GM12865 (cell line): ENCODE data around the gene XIST.

Experiments
- DNase-seq: peaks from one replicate; pipeline ENCODE4 v3.0.0; 2010; ENCODE audit warnings: low read depth
- H3K4me3 ChIP-seq: 2 replicates; pipeline ENCODE4 v1.5.1; 2011; ENCODE audit warnings: mild to moderate bottlenecking, low read depth, low read length, control low read depth
- TF ChIP-seq, protein P1 (sequence below): IDR thresholded peaks from 2 replicates; pipeline ENCODE4 v1.5.1; 2011; ENCODE audit warnings: low read length, control low read depth, low read depth, inconsistent platforms; ENCODE audit not compliant: insufficient read depth; ENCODE audit errors: missing control alignments

XIST gene

GRCh38 chrX:73839152-73839551, 13.4 kb downstream of the XIST start:
- no peak overlapping the region for H3K4me3 ChIP-seq
- DNase-seq, result no peak
- TF ChIP-seq, protein P1, sequence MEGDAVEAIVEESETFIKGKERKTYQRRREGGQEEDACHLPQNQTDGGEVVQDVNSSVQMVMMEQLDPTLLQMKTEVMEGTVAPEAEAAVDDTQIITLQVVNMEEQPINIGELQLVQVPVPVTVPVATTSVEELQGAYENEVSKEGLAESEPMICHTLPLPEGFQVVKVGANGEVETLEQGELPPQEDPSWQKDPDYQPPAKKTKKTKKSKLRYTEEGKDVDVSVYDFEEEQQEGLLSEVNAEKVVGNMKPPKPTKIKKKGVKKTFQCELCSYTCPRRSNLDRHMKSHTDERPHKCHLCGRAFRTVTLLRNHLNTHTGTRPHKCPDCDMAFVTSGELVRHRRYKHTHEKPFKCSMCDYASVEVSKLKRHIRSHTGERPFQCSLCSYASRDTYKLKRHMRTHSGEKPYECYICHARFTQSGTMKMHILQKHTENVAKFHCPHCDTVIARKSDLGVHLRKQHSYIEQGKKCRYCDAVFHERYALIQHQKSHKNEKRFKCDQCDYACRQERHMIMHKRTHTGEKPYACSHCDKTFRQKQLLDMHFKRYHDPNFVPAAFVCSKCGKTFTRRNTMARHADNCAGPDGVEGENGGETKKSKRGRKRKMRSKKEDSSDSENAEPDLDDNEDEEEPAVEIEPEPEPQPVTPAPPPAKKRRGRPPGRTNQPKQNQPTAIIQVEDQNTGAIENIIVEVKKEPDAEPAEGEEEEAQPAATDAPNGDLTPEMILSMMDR, result no peak

DNA sequence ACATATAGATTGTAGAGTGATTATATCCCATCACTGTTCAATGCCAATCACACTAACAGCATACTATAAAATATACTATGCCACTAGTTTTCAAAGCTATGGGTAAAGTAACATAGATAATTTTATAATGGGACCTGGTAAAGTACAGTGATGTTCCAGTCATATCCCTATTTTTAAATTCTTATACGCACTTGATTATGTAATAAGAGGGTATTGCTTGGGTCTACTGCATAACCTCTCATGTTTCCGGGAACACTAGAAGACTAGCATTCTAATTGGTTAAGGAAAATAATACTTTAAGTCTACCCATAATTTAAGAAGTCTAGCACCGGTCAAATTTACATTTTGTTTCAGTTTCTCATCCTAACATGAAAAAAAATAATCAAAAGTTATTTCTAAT, 14.4 kb downstream of the XIST start:
- TF ChIP-seq, protein P1, result no peak
- DNase-seq, result no peak
- no peak overlapping the region for H3K4me3 ChIP-seq

DNA sequence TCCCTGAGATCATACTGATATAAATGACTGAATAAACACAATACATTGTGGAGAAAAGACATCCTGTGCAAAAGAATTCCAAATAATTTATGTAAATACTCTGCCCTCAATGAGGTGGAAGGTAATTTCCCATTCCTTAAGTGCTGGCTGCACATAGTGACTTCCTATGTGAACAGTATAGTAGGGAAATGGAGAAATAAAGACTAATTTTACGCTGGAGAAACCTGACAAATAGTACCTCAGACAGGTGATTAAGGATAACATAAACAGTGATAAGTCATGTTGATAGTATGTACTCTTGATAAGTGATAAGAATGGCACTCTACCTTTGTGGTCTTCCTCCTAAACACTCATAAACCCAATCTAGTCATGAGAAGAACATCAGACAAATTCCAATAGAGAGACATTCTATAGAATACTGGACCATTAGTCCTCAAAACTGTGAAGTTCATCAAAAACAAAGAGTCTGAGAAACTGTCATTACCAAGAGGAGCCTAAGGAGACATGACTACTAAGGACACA, 15.5 kb downstream of the XIST start:
- TF ChIP-seq, protein P1, result no peak

GRCh38 chrX:73834219-73834618, 18.3 kb downstream of the XIST start:
- no peak for DNase-seq
- TF ChIP-seq, protein P1, result no peak
- no peak overlapping the region for H3K4me3 ChIP-seq

More for the DNA sequence above, 15.5 kb downstream of the XIST start:
- no peak overlapping the region for H3K4me3 ChIP-seq
- DNase-seq, result no peak

DNA sequence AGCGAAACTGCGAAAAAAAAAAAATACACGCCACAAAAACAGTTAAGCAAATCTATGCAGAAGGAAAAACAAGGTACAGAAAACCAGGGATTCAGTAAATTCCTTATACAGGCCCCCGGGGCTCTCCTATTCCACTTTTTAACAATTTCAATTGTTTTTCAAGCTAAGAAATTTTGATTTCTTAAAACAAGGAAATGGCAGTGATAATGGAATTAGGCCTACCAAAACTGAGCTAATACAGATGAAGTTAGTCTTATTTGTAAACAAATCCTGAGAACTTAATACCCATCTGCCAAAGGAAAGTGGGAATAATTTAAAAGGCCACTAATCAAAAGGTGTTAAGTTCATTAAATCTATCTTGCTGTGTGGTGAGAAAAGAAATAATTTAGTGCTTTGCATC, 20.2 kb downstream of the XIST start:
- no peak overlapping the region for H3K4me3 ChIP-seq
- no peak for DNase-seq
- TF ChIP-seq, protein P1, result no peak

DNA sequence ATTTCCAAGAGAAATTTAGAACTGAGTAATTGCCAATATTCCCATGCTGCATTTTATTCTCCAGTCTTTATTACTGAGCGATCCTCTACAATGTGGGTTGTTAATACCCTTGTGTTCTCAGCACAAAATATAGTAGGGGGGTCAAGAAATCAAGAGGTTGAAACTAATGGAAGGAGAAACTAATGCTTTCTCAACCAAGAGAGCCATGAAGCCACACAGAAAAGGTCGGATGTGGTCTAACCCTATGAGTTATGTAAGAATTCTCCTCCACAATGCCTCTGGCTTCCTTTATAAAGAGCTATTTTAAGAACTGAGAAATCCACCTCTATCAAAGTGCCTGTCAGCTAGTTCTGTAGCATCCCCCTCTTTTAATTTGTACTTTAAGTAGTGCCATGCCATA, 21.0 kb downstream of the XIST start:
- H3K4me3 ChIP-seq, result no peak overlapping the region
- no peak for DNase-seq
- TF ChIP-seq, protein P1, result no peak
